ENCODE data around the gene GFM1. TPM values are rescaled to one million over a fixed set of nuclear protein-coding genes. Genes with fewer than 3 reads are reported as not detected.
A peak's percentile ranks its signal among the peaks of the same experiment; 100 is the strongest.

The GFM1 gene
- total and polyA plus RNA-seq, 2 donors (not counting 3 experiments of a cell fraction or from before 2014, with no cell fraction given), result 14.9 to 68.6 TPM

GRCh38 chr3:158679547-158680000, 35.2 kb downstream of the GFM1 start:
- H3K9ac ChIP-seq (replicated peaks; ENCODE audit: extremely low read depth, insufficient read depth, low read length), result no peak overlapping the region
- H3K9me3 ChIP-seq (replicated peaks; ENCODE audit: control insufficient read depth, insufficient read depth, low read length), result no peaks in the 10 kb centered on the region
- no peak overlapping the region for H3K27ac ChIP-seq (ENCODE audit: insufficient read depth, low read depth, low read length)
- POLR2A ChIA-PET, result no interaction called here
- H4K20me1 ChIP-seq (replicated peaks; ENCODE audit: control insufficient read depth, extremely low read depth, insufficient read depth, low read length), result no peaks in the 10 kb centered on the region
- no peak for DNase-seq (ENCODE audit: low read depth, low spot score)
- TF ChIP-seq FOS (IDR thresholded peaks at IDR 0.05; ENCODE audit: borderline replicate concordance, insufficient read depth, low read length) (peak; percentile 71), JUN (IDR thresholded peaks at IDR 0.05; ENCODE audit: borderline replicate concordance, insufficient read depth, insufficient read length, low read depth) (peak; percentile 25), MAX (IDR thresholded peaks at IDR 0.05; ENCODE audit: insufficient read depth, insufficient read length) (no peak)
- no TSS peak for BruUV-seq (replicated peaks)
- H3K79me2 ChIP-seq (ENCODE audit: control insufficient read depth, insufficient read depth, low read length), result no peaks in the 10 kb centered on the region
- no peaks in the 10 kb centered on the region for H3K27me3 ChIP-seq (ENCODE audit: control insufficient read depth in 2 of 2, insufficient read depth in 2 of 2, low read length in 2 of 2)
- no peak overlapping the region for H3K4me2 ChIP-seq (ENCODE audit: insufficient read depth, low read length)
- no peak for FAIRE-seq
- H3K36me3 ChIP-seq (ENCODE audit: control insufficient read depth in 2 of 2, extremely low read depth in 1 of 2, insufficient read depth in 2 of 2, low read length in 2 of 2), result peaks cover 0 to 6% of the 10 kb centered on the region in 2 experiments
- no peak overlapping the region for H3K4me3 ChIP-seq (replicated peaks in 1 of 3; ENCODE audit: insufficient read depth in 1 of 3, low read depth in 1 of 3, low read length in 3 of 3)
- dilution Hi-C loops (cut with MboI; ENCODE audit: extremely low pct_ligation_motif_present, low sequenced_read_pairs), result no loop called here
- no peak overlapping the region for H2AFZ ChIP-seq (ENCODE audit: low read depth, low read length)
- intact Hi-C loops (cut with micrococcal nuclease), result no loop called here
- H3K4me1 ChIP-seq (ENCODE audit: control insufficient read depth, extremely low read depth, insufficient read depth, low read length), result peaks cover 7% of the 10 kb centered on the region
- CTCF ChIA-PET, result interaction anchor here (0.8 to 6.8 kb wide), 4 partner anchors 8 to 115 kb away, joined by 3 to 31 read pairs (median 18); no protein-coding TSS in a partner anchor
- H3K9me1 ChIP-seq (replicated peaks; ENCODE audit: control insufficient read depth, extremely low read depth, insufficient read depth, low read length), result no peaks in the 10 kb centered on the region

DNA sequence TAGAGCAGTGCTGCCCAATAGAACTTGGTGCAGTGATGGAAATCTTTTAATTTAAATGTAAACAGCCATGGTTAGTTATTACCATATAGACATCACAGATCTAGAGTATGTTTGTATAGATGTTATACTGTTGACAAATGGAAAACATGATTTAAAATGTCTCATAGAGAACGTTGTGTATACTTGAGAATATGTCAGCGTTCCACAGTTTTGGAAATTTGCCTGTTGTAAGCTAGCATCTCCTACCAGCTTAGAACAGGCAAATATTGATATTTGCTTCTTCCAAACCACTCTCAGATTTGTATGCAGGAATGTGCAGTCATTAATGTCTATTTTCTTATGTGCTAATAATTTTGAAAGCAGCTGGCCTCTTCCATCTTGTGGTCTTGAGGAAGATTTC, 36.5 kb downstream of the GFM1 start:
- H4K20me1 ChIP-seq (replicated peaks; ENCODE audit: control insufficient read depth, extremely low read depth, insufficient read depth, low read length), result no peaks in the 10 kb centered on the region
- ChIA-PET CTCF (interaction anchor here (6.8 kb wide), 1 partner anchor 7 kb away, joined by 28 read pairs; no protein-coding TSS in a partner anchor), POLR2A (no interaction called here)
- no peaks in the 10 kb centered on the region for H3K27me3 ChIP-seq (ENCODE audit: control insufficient read depth in 2 of 2, insufficient read depth in 2 of 2, low read length in 2 of 2)
- DNase-seq (ENCODE audit: low read depth, low spot score) (no peak), FAIRE-seq (no peak)
- no peak overlapping the region for H3K4me3 ChIP-seq (replicated peaks in 1 of 3; ENCODE audit: insufficient read depth in 1 of 3, low read depth in 1 of 3, low read length in 3 of 3)
- peaks cover 17% of the 10 kb centered on the region for H3K4me1 ChIP-seq (ENCODE audit: control insufficient read depth, extremely low read depth, insufficient read depth, low read length)
- H3K36me3 ChIP-seq (ENCODE audit: control insufficient read depth in 2 of 2, extremely low read depth in 1 of 2, insufficient read depth in 2 of 2, low read length in 2 of 2), result peaks cover 0 to 6% of the 10 kb centered on the region in 2 experiments
- dilution Hi-C loops (cut with MboI; ENCODE audit: extremely low pct_ligation_motif_present, low sequenced_read_pairs) (no loop called here), intact Hi-C loops (cut with micrococcal nuclease) (no loop called here)
- H3K27ac ChIP-seq (ENCODE audit: insufficient read depth, low read depth, low read length), result no peak overlapping the region
- H3K4me2 ChIP-seq (ENCODE audit: insufficient read depth, low read length), result no peak overlapping the region
- BruUV-seq (replicated peaks), result no TSS peak
- no peak overlapping the region for H2AFZ ChIP-seq (ENCODE audit: low read depth, low read length)
- no peak overlapping the region for H3K9ac ChIP-seq (replicated peaks; ENCODE audit: extremely low read depth, insufficient read depth, low read length)
- H3K79me2 ChIP-seq (ENCODE audit: control insufficient read depth, insufficient read depth, low read length), result no peaks in the 10 kb centered on the region
- no peaks in the 10 kb centered on the region for H3K9me1 ChIP-seq (replicated peaks; ENCODE audit: control insufficient read depth, extremely low read depth, insufficient read depth, low read length)
- TF ChIP-seq POLR2AphosphoS5 (IDR thresholded peaks at IDR 0.05; ENCODE audit: insufficient read depth, low read depth, low read length) (no peak), CTCF (IDR thresholded peaks at IDR 0.05; ENCODE audit: extremely low read depth in 1 of 2, insufficient read depth in 1 of 2, low read depth in 1 of 2, low read length in 2 of 2) (no peak), GATA2 (IDR thresholded peaks at IDR 0.05; ENCODE audit: insufficient read depth, insufficient read length, low read depth, low read length) (no peak), FOS (IDR thresholded peaks at IDR 0.05; ENCODE audit: borderline replicate concordance, insufficient read depth, low read length) (no peak), MAX (IDR thresholded peaks at IDR 0.05; ENCODE audit: insufficient read depth, insufficient read length) (no peak), MYC (IDR thresholded peaks at IDR 0.05; ENCODE audit: low read depth, low read length) (no peak), POLR2A (IDR thresholded peaks at IDR 0.05; ENCODE audit: low read depth, low read length) (no peak), EZH2 (IDR thresholded peaks at IDR 0.05; ENCODE audit: borderline replicate concordance, low read depth, low read length, severe bottlenecking) (no peak), JUN (IDR thresholded peaks at IDR 0.05; ENCODE audit: borderline replicate concordance, insufficient read depth, insufficient read length, low read depth) (no peak)
- H3K9me3 ChIP-seq (replicated peaks; ENCODE audit: control insufficient read depth, insufficient read depth, low read length), result no peaks in the 10 kb centered on the region

Data from endothelial cell of umbilical vein (primary cell).